ENCODE measurements around the gene NOL3. TPM values are rescaled to one million over a fixed set of nuclear protein-coding genes. Genes with fewer than 3 reads are reported as not detected.

Gene NOL3
- total RNA-seq, 1 donor from 2014 or later: 8.8 TPM

DNA sequence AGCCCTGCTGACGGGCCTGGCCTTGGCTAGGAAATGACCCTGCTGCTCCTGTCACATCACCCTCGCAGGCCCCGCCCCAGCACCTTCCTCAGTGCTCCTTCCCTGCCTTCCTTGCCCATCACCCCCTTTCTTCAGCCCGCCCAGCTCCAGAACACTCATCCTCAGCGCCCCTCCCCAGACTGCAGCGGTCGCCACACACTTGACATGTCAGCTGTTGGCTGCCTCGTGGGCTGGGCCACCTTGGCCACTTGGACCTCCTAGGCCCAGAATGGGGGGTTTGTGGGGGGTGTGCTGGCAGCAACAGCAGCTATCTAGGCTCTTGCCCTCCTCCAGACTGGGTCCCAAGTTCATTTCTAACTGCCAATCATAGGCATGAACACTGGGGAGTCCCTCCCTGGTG, 39.2 kb downstream of the NOL3 start:
- no peak for DNase-seq
- TF ChIP-seq, protein P1, sequence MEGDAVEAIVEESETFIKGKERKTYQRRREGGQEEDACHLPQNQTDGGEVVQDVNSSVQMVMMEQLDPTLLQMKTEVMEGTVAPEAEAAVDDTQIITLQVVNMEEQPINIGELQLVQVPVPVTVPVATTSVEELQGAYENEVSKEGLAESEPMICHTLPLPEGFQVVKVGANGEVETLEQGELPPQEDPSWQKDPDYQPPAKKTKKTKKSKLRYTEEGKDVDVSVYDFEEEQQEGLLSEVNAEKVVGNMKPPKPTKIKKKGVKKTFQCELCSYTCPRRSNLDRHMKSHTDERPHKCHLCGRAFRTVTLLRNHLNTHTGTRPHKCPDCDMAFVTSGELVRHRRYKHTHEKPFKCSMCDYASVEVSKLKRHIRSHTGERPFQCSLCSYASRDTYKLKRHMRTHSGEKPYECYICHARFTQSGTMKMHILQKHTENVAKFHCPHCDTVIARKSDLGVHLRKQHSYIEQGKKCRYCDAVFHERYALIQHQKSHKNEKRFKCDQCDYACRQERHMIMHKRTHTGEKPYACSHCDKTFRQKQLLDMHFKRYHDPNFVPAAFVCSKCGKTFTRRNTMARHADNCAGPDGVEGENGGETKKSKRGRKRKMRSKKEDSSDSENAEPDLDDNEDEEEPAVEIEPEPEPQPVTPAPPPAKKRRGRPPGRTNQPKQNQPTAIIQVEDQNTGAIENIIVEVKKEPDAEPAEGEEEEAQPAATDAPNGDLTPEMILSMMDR (IDR thresholded peaks at IDR 0.05; ENCODE audit: partially characterized antibody, unreplicated experiment): no peak
- Mint-ChIP-seq H3K4me3 (ENCODE audit: unreplicated experiment) (no peak overlapping the region), H3K27me3 (ENCODE audit: unreplicated experiment) (peaks cover 6% of the 10 kb centered on the region), H3K9me3 (ENCODE audit: unreplicated experiment) (peaks cover 2% of the 10 kb centered on the region), H3K36me3 (ENCODE audit: unreplicated experiment) (no peaks in the 10 kb centered on the region), H3K27ac (ENCODE audit: unreplicated experiment) (no peak overlapping the region), H3K4me1 (ENCODE audit: low read depth, unreplicated experiment) (no peaks in the 10 kb centered on the region)

DNA sequence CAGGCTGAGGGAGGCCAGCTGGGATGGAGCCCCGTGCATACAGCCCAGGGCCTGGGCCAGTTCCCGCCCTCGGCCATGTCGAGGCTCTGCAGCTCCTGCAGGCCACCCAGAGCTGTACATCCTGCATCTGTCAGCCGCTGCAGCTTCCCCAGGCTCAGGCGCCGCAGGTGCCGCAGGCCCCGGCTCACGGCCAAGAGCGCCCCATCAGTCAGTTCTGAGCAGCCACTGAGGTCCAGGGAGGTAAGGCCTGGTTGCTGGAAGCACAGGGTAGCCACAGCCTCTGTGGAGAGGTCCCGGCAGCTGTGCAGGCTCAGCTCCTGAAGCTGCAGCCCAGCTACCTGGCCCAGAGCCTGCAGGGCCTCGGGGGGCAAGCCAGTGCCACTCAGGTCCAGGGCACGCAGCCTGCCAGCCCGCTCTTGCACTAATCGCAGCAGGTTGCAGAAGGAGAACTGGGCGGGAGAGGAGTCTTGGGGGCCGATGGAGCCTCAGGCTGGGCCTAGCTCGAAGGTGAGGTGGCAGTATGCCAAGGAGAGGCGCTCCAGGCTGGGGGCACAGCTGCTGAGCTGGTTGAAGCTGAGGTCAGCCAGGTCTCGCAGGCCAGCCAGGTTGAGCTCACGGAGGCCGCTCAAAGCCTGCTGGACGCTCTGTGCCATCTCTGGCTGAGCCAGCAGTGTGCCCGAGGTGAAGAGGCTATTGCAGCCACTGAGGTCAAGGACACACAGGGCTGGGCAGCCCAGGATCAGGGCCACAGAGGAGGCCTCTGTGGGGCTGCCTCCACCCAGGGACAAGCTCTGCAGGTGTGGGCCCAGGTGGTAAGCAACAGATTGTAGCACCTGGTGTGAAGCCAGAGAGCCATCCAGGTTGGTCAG, 40.0 kb downstream of the NOL3 start:
- no peak for DNase-seq
- Mint-ChIP-seq H3K27ac (ENCODE audit: unreplicated experiment) (no peak overlapping the region), H3K4me3 (ENCODE audit: unreplicated experiment) (no peak overlapping the region), H3K27me3 (ENCODE audit: unreplicated experiment) (peaks cover 6% of the 10 kb centered on the region), H3K4me1 (ENCODE audit: low read depth, unreplicated experiment) (no peaks in the 10 kb centered on the region), H3K9me3 (ENCODE audit: unreplicated experiment) (peaks cover 2% of the 10 kb centered on the region), H3K36me3 (ENCODE audit: unreplicated experiment) (no peaks in the 10 kb centered on the region)
- TF ChIP-seq, protein P1 (IDR thresholded peaks at IDR 0.05; ENCODE audit: partially characterized antibody, unreplicated experiment): no peak

DNA sequence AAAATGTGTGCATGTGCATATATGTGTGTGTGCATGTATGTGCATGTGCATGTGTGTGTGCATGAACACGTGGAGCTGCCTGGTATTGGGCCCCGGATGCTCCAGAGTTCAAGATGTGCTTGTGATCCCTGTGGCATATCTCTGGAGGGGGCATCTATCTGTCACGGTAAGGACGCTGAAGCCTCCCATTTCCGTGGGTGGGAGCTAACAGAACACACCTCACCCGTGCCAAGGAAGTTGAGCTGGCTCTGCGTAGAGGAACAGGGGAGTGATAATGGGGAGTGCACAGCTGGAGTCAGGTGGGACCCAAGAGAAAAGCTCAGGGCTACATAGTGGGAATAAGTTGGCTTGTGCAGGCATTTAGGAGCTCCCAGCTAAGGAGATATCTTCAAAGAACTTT, 41.3 kb downstream of the NOL3 start:
- Mint-ChIP-seq H3K4me1 (ENCODE audit: low read depth, unreplicated experiment) (no peaks in the 10 kb centered on the region), H3K9me3 (ENCODE audit: unreplicated experiment) (peaks cover 6% of the 10 kb centered on the region), H3K36me3 (ENCODE audit: unreplicated experiment) (no peaks in the 10 kb centered on the region), H3K27me3 (ENCODE audit: unreplicated experiment) (peaks cover 9% of the 10 kb centered on the region), H3K27ac (ENCODE audit: unreplicated experiment) (no peak overlapping the region), H3K4me3 (ENCODE audit: unreplicated experiment) (no peak overlapping the region)
- no peak for DNase-seq
- TF ChIP-seq, protein P1 (IDR thresholded peaks at IDR 0.05; ENCODE audit: partially characterized antibody, unreplicated experiment): no peak

DNA sequence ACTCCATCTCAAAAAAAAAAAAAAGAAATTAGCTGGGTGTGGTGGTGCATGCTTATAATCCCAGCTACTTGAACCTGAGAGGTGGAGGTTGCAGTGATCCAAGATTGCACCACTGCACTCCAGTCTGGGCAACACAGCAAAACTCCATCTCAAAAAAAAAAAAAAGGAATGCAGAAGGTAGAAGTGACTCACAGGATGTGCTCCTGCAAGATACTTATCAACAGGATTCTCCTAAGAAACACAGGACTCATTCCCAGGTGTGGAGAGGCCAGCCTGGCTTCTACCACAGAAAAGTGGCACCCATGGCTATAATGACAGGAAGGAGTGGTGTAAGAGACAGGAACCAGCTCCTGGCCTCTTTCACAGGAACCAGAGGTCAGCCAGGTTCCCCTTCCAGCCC, 42.4 kb downstream of the NOL3 start:
- H3K4me1 Mint-ChIP-seq (ENCODE audit: low read depth, unreplicated experiment): no peaks in the 10 kb centered on the region
- no peak overlapping the region for H3K27ac Mint-ChIP-seq (ENCODE audit: unreplicated experiment)
- peaks cover 11% of the 10 kb centered on the region for H3K9me3 Mint-ChIP-seq (ENCODE audit: unreplicated experiment)
- H3K4me3 Mint-ChIP-seq (ENCODE audit: unreplicated experiment): no peak overlapping the region
- DNase-seq: no peak
- TF ChIP-seq, protein P1 (IDR thresholded peaks at IDR 0.05; ENCODE audit: partially characterized antibody, unreplicated experiment): no peak
- peaks cover 10% of the 10 kb centered on the region for H3K36me3 Mint-ChIP-seq (ENCODE audit: unreplicated experiment)
- H3K27me3 Mint-ChIP-seq (ENCODE audit: unreplicated experiment): peaks cover 14% of the 10 kb centered on the region
